ENCODE measurements around the gene RPE.
A peak's percentile ranks its signal among the peaks of the same experiment; 100 is the strongest.

RPE gene

DNA sequence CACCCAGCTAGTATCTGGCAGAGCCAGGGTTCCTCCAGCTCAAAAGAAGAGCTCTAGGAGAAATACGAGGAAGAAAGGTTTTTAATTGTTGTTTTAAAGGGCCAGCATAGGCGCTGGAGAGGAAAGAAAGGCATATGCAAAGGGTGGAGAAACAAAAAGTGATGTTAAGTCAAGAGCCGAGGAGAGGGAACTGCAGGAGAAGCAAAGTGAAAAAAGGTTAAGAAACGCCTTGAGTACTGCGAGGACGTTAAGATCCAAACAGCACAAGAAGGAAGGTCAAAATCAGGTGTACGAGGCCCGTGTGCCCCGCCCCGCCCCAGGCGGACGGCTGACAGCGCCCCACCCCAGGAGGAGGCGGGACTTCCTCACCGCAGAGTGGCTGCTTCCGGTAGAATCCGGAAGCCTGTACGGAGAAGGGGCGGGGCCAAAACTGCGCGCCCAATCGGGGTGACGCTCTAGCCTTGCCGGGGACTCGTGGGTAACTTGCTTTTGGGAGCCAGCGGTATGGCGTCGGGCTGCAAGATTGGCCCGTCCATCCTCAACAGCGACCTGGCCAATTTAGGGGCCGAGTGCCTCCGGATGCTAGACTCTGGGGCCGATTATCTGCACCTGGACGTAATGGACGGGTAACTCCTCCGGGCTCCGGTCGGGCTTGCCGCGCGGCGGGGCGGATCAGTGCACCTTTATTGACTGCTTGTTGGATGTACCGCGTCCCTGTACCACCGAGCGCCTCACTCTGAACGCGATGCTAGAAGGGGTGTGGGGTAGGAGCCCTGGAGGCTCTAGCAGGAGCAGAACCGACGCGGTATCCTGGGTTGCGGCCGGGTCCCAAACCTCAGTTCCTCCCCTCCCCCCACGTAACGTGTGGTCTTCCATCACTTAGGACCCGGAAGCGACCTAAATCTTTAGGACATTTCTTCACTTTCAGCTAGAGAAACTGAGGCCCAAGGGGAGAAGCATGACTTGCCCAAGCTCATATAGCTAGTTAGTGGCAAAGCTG lies at the start of gene RPE:
Gene RPE, plus strand, starts transcription at position 481 of the 1,000 bp plus-strand sequence. Its CDS starts 24 bp downstream, at position 505.
- Histone ChIP-seq H3K4me1 (ENCODE audit: control insufficient read depth, insufficient read depth, low read length) (peaks cover 18% of the 10 kb centered on the region), H3K27me3 (ENCODE audit: control insufficient read depth, insufficient read depth, low read length) (no peaks in the 10 kb centered on the region), H3K4me3 (ENCODE audit: low read length) (peak within 1 kb of the TSS; percentile 66), H3K9ac (ENCODE audit: low read length) (peak within 1 kb of the TSS; percentile 83), H3K9me3 (ENCODE audit: control insufficient read depth, low read length) (no peaks in the 10 kb centered on the region), H3K36me3 (ENCODE audit: control insufficient read depth, insufficient read depth, low read length) (no peaks in the 10 kb centered on the region)

DNA sequence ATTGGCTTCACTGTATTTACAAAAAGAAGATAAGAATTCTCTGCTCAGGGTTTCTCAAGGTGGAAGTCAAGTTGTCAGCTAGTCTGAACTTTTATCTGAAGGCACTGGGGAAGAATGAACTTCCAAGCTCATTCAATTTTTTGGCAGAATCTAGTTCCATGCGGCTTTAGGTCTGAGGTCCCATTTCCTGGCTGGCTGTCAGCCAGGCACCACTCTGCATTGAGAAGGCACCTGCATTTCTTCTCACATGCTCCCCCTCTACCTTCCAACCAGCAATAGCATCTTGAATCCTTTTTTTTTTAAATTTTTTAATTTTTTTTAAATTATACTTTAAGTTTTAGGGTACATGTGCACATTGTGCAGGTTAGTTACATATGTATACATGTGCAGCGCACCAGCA lies 46.2 kb upstream of the RPE start:
- Histone ChIP-seq H3K9me3 (ENCODE audit: control insufficient read depth, low read length) (no peaks in the 10 kb centered on the region), H3K4me3 (ENCODE audit: low read length) (no peak overlapping the region), H3K36me3 (ENCODE audit: control insufficient read depth, insufficient read depth, low read length) (no peaks in the 10 kb centered on the region), H3K27me3 (ENCODE audit: control insufficient read depth, insufficient read depth, low read length) (no peaks in the 10 kb centered on the region), H3K4me1 (ENCODE audit: control insufficient read depth, insufficient read depth, low read length) (no peaks in the 10 kb centered on the region), H3K9ac (ENCODE audit: low read length) (no peak overlapping the region)

DNA sequence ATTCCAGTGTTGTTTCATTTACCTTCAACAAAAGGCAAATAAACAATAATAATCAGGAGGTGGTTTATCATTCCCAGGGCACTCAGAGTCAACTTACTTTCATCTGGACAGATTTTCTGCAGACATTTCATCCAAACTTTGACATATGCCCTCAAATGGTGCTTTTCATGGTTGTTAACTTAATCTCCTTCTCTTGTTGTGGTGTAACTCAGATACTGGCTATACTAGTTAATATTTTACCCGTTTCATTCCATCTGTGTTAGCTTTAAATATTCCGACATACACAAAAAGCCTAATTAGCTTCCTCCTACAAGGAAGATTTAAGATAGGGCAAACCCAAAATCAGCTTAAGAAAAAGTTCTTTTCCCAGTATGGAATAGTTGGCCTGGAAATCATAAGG lies 44.4 kb upstream of the RPE start:
- H3K27me3 ChIP-seq (ENCODE audit: control insufficient read depth, insufficient read depth, low read length) = no peaks in the 10 kb centered on the region
- no peak overlapping the region for H3K9ac ChIP-seq (ENCODE audit: low read length)
- no peaks in the 10 kb centered on the region for H3K36me3 ChIP-seq (ENCODE audit: control insufficient read depth, insufficient read depth, low read length)
- H3K4me3 ChIP-seq (ENCODE audit: low read length) = no peak overlapping the region
- H3K9me3 ChIP-seq (ENCODE audit: control insufficient read depth, low read length) = no peaks in the 10 kb centered on the region
- H3K4me1 ChIP-seq (ENCODE audit: control insufficient read depth, insufficient read depth, low read length) = no peaks in the 10 kb centered on the region

DNA sequence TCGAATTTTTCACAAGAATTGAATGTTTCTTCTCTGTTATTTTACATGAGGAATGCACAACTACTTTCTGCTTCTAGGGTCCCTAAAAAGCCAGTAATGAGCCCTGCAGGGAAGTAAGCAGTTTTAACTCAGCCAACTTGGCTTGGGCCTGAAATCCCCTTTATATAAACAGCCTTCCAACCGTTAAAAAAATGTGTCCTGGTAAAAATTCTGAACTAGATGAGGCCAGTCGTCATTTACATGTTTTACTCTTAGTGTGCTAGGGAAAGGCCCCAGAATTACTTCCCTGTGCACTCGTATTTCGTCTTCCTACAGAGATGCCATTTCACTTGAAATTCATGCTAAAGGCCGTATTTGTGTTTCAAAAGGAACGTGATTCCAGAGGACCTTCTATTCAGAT lies 42.4 kb upstream of the RPE start:
- Histone ChIP-seq H3K27me3 (ENCODE audit: control insufficient read depth, insufficient read depth, low read length) (no peaks in the 10 kb centered on the region), H3K4me1 (ENCODE audit: control insufficient read depth, insufficient read depth, low read length) (no peaks in the 10 kb centered on the region), H3K36me3 (ENCODE audit: control insufficient read depth, insufficient read depth, low read length) (no peaks in the 10 kb centered on the region), H3K9ac (ENCODE audit: low read length) (no peak overlapping the region), H3K4me3 (ENCODE audit: low read length) (no peak overlapping the region), H3K9me3 (ENCODE audit: control insufficient read depth, low read length) (no peaks in the 10 kb centered on the region)

DNA sequence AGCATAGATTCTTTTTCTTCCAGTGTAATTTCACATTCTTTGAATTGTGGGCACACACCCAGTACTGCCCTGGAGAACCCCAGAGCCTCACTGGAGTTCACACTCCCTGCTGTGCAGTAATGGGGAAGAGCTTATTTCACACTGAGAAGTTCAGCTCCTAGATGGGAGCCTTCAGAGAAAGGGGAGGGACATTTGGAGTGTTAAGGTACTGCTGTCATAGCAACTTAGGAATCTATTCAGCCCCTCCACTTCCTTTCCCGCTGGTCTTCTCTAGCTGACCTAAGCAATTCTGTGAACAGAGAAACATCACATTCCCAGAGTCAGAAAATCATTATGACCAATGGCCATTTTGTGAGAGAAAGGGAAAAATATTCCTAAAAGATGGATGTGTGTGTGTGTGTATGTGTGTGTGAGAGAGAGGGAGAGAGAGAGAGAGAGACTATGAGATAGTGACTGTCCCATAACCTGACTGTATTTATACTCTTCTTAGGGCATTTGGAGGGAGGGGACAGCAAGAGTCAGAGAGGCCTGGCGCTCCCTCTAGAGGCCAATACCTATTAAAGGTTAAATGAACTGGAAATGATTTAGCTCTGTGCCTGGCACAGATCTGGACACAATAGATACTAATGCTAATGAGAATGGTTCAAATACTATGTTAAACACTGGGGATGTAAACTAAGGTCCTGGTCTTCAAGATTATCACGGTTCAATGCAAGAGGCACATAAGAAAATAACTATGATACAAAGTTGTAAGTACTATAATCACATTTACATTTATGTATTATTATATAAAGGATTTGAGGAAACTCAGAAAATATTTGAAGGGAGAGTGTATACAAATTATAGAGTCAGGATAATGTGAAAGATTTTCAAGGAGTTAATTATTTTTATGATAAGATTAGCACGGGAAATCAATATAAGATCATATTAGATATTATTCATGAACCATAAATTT lies 41.5 kb upstream of the RPE start:
- no peak overlapping the region for H3K9ac ChIP-seq (ENCODE audit: low read length)
- H3K4me3 ChIP-seq (ENCODE audit: low read length) = no peak overlapping the region
- H3K27me3 ChIP-seq (ENCODE audit: control insufficient read depth, insufficient read depth, low read length) = no peaks in the 10 kb centered on the region
- no peaks in the 10 kb centered on the region for H3K9me3 ChIP-seq (ENCODE audit: control insufficient read depth, low read length)
- H3K36me3 ChIP-seq (ENCODE audit: control insufficient read depth, insufficient read depth, low read length) = no peaks in the 10 kb centered on the region
- H3K4me1 ChIP-seq (ENCODE audit: control insufficient read depth, insufficient read depth, low read length) = no peaks in the 10 kb centered on the region

DNA sequence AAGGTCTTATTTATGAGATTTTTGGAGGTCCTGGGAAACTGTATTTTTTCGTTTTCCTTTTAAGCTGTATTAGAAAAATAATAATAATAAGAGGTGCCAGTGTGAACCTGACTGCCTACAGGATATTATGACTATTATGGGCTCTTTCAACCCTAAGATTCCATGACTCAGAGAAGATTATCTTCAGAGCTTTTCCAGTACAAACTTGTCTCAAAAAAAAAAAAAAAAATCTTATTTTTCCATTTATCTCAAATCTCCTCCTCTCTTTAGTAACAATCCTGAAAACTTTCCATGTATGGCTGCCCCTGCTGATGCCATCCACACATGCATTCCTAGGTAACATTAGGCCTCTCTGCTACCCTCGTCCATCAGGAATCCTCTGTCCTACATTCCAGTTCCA lies 36.7 kb upstream of the RPE start:
- no peak overlapping the region for H3K9ac ChIP-seq (ENCODE audit: low read length)
- H3K9me3 ChIP-seq (ENCODE audit: control insufficient read depth, low read length) = no peaks in the 10 kb centered on the region
- H3K36me3 ChIP-seq (ENCODE audit: control insufficient read depth, insufficient read depth, low read length) = no peaks in the 10 kb centered on the region
- no peaks in the 10 kb centered on the region for H3K27me3 ChIP-seq (ENCODE audit: control insufficient read depth, insufficient read depth, low read length)
- no peaks in the 10 kb centered on the region for H3K4me1 ChIP-seq (ENCODE audit: control insufficient read depth, insufficient read depth, low read length)
- H3K4me3 ChIP-seq (ENCODE audit: low read length) = no peak overlapping the region

DNA sequence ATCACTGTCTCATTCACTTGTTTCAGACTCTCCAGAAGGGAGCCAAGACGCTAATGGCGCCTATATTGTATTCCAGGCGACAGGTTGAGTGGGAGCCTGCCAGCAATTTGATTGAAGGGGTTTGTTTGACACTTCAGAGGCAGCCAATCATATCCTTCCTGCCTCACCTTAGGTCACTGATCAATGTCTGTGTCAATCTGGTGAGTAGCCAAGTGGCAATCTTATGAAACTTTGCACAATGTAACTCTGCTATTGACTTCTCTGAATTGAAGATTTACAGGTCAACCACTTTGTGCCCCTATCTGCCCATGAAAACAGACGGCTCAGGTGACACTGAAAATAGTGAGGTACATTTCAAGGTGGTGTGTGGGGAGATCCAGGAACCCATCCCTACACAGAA lies 32.7 kb upstream of the RPE start:
- no peaks in the 10 kb centered on the region for H3K36me3 ChIP-seq (ENCODE audit: control insufficient read depth, insufficient read depth, low read length)
- H3K4me3 ChIP-seq (ENCODE audit: low read length) = no peak overlapping the region
- no peak overlapping the region for H3K9ac ChIP-seq (ENCODE audit: low read length)
- H3K9me3 ChIP-seq (ENCODE audit: control insufficient read depth, low read length) = no peaks in the 10 kb centered on the region
- no peaks in the 10 kb centered on the region for H3K27me3 ChIP-seq (ENCODE audit: control insufficient read depth, insufficient read depth, low read length)
- H3K4me1 ChIP-seq (ENCODE audit: control insufficient read depth, insufficient read depth, low read length) = no peaks in the 10 kb centered on the region

DNA sequence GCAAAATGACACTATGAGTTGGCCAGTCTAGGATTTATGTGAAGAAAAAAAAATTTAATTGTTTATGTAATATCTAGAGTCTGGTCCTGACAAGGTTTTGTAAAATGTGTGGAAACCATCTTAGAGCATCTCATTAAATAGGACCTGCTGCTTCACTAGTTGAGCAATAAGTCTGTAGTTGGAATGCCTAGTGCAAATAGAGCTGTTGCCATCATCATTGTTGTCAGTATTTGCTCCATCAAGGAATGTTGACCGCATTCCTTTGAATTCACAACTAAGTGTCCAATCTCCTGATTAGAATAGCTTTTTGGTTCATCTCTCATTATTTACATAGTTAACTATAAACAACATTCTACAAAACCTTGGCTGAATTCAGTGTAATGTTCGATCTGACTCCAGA lies 32.2 kb upstream of the RPE start:
- H3K9ac ChIP-seq (ENCODE audit: low read length) = no peak overlapping the region
- H3K36me3 ChIP-seq (ENCODE audit: control insufficient read depth, insufficient read depth, low read length) = no peaks in the 10 kb centered on the region
- no peak overlapping the region for H3K4me3 ChIP-seq (ENCODE audit: low read length)
- no peaks in the 10 kb centered on the region for H3K27me3 ChIP-seq (ENCODE audit: control insufficient read depth, insufficient read depth, low read length)
- no peaks in the 10 kb centered on the region for H3K9me3 ChIP-seq (ENCODE audit: control insufficient read depth, low read length)
- no peaks in the 10 kb centered on the region for H3K4me1 ChIP-seq (ENCODE audit: control insufficient read depth, insufficient read depth, low read length)

DNA sequence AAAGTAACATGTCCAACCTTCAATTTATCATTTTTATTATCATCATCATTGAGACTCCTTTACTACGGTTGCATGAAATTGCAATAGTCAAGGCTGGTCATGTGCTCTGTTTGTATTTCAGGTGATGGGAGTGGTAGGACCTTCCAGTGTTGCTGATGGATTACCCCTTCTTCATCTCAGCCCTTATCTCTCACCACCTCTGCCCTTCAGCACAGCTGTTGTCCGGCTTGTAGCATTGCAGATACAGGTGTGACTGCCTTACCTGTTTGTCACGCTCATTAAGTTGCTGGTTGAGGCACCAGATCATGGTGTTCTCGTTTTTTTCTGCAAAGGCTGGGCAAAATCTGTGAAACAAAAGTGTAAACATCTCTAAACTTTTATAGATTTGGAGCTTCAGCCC lies 31.7 kb upstream of the RPE start:
- Histone ChIP-seq H3K4me3 (ENCODE audit: low read length) (no peak overlapping the region), H3K9ac (ENCODE audit: low read length) (no peak overlapping the region), H3K36me3 (ENCODE audit: control insufficient read depth, insufficient read depth, low read length) (no peaks in the 10 kb centered on the region)

DNA sequence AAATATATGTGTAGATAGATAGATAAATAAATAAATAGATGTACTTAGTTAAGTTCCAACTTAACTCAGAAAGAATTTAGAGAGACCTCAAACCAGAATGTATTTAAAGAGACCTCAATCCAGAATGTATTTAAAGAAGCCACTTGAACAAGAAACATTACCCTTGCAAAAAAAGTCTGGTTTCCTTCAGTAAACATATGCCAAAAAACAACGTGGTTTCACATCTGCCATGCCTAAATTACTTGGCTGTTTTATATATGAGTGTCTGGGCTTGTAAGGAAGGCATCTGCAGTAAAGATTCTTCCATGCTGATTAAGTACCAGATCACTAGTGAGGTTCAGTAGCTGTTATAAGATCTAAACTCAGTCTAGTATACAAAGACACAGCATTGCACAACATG lies 29.1 kb upstream of the RPE start:
- H3K36me3 ChIP-seq (ENCODE audit: control insufficient read depth, insufficient read depth, low read length) = no peaks in the 10 kb centered on the region
- no peak overlapping the region for H3K4me3 ChIP-seq (ENCODE audit: low read length)
- no peaks in the 10 kb centered on the region for H3K27me3 ChIP-seq (ENCODE audit: control insufficient read depth, insufficient read depth, low read length)
- no peaks in the 10 kb centered on the region for H3K9me3 ChIP-seq (ENCODE audit: control insufficient read depth, low read length)
- H3K9ac ChIP-seq (ENCODE audit: low read length) = no peak overlapping the region
- no peaks in the 10 kb centered on the region for H3K4me1 ChIP-seq (ENCODE audit: control insufficient read depth, insufficient read depth, low read length)

More for the DNA sequence above, 31.7 kb upstream of the RPE start:
- Histone ChIP-seq H3K27me3 (ENCODE audit: control insufficient read depth, insufficient read depth, low read length) (no peaks in the 10 kb centered on the region), H3K9me3 (ENCODE audit: control insufficient read depth, low read length) (no peaks in the 10 kb centered on the region), H3K4me1 (ENCODE audit: control insufficient read depth, insufficient read depth, low read length) (no peaks in the 10 kb centered on the region)

DNA sequence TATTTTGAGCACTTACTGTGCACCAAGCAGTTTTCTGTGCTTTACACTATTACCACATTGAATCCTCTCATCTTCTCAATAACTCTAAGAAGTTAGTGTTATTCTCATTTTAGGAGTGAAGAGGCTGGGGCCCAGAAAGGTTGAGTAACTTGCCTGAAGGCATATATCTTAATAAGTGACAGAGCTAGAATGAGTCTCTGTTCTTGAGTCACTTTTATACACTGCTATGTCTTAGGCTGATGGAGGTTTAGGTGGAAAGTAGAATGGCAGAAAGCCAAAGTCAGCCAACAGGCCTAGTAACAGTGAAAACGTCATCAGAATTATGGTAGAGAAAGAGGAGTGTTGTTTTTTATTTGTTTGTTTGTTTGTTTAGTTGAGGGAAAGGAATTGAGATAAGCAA lies 27.9 kb upstream of the RPE start:
- Histone ChIP-seq H3K36me3 (ENCODE audit: control insufficient read depth, insufficient read depth, low read length) (no peaks in the 10 kb centered on the region), H3K9ac (ENCODE audit: low read length) (no peak overlapping the region), H3K4me3 (ENCODE audit: low read length) (no peak overlapping the region), H3K9me3 (ENCODE audit: control insufficient read depth, low read length) (no peaks in the 10 kb centered on the region), H3K4me1 (ENCODE audit: control insufficient read depth, insufficient read depth, low read length) (no peaks in the 10 kb centered on the region), H3K27me3 (ENCODE audit: control insufficient read depth, insufficient read depth, low read length) (no peaks in the 10 kb centered on the region)
